BJ (cell line): ENCODE data around the gene RHBDF2. TPM values are rescaled to one million over a fixed set of nuclear protein-coding genes. Genes with fewer than 3 reads are reported as not detected.

Experiments used
- CTCF ChIA-PET: fragments of 350-600 bp; formaldehyde crosslinking; extraction: SDS; loops from one replicate; lab custom pipeline; 2021; ENCODE audit warnings: antibody characterized with exemption, inconsistent platforms; lab: Yijun Ruan, JAX
- POLR2A ChIA-PET: fragments of 300-600 bp; sonication (Branson Sonifier 250); formaldehyde crosslinking; extraction: SDS; loops from one replicate; lab custom pipeline; 2021; ENCODE audit warnings: antibody characterized with exemption; lab: Charles Lee
- DNase-seq: peaks from one replicate; pipeline ENCODE4 v3.0.0-alpha.2; 2011; ENCODE audit warnings: low read depth
- H3K27me3 ChIP-seq: 2 replicates; pipeline ENCODE4 v1.6.0; 2011; ENCODE audit warnings: low read length; ENCODE audit not compliant: control insufficient read depth, insufficient read depth
- H3K36me3 ChIP-seq: 2 replicates; pipeline ENCODE4 v1.5.1; 2011; ENCODE audit warnings: low read length; ENCODE audit not compliant: control insufficient read depth, insufficient read depth
- H3K4me3 ChIP-seq: 2 replicates; pipeline ENCODE4 v1.5.1; 2011; ENCODE audit warnings: low read depth, mild to moderate bottlenecking, control low read depth, low read length
- polyA plus RNA-seq: library from polyadenylated mRNA; depleted of rRNA; stranded (reverse); fragments of >200 nt; gene quantifications from 2 replicates; pipeline ENCODE4 v1.2.3, GENCODE V29; 2011
- TF ChIP-seq, protein P1 (sequence below): IDR thresholded peaks from 2 replicates; pipeline ENCODE4 v1.5.1; 2011; ENCODE audit warnings: low read depth, mild to moderate bottlenecking, control low read depth, inconsistent platforms, low read length, moderate library complexity; ENCODE audit not compliant: insufficient read depth

Gene RHBDF2
- polyA plus RNA-seq, 1 experiment = 8.9 TPM

DNA sequence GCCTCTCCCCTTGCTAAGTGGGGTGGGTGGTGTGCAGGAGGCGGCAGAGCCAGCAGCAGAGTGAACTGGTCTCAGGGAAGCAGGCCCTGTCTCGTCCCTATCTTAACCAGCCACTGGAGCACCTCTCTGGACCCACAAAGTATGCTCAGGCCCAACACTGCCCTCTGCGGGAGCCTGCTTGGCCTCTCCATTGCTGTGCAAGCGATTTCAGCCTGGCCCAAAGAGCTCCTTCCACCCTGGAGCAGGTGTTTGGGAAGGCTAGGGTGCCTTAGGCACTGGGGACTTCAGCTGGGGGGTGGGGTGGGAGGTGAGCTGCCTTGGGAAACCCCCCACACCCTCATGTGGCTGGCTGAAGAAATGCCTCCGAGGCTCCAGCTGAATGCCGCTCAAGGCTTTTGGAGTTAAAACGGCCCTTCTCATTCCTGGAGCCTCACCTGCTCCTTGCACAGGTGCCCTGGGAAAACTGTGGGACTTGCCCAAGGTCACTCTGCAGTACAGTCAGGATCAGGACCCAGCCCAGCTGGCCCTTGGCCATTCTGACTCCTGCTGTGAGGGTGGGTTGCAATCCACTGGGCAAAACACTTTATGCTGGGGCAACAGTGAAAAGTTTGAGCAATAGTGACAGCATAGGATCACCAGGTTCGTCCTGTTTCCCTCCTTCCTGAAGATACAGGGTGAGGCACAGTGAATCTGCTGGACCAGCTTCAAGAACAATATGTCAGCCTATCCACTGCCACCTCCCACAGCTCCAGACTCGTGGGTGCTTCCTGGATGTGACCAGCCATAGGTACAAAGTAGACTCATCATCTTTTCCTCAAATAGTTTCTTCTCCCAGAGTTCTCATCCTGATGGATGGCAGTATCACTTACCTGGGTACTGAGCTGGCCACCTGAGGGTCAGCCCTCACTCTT lies 42.4 kb downstream of the RHBDF2 start:
- ChIA-PET POLR2A (interaction anchor here (0.7 kb wide), 1 partner anchor 279 kb away, joined by 4 read pairs; no protein-coding TSS in a partner anchor), CTCF (interaction anchor here (0.6 to 17.7 kb wide), 32 partner anchors 8 to 837 kb away, joined by 3 to 442 read pairs (median 4); partner anchors contain the start of genes QRICH2 and RHBDF2)
- TF ChIP-seq, protein P1, sequence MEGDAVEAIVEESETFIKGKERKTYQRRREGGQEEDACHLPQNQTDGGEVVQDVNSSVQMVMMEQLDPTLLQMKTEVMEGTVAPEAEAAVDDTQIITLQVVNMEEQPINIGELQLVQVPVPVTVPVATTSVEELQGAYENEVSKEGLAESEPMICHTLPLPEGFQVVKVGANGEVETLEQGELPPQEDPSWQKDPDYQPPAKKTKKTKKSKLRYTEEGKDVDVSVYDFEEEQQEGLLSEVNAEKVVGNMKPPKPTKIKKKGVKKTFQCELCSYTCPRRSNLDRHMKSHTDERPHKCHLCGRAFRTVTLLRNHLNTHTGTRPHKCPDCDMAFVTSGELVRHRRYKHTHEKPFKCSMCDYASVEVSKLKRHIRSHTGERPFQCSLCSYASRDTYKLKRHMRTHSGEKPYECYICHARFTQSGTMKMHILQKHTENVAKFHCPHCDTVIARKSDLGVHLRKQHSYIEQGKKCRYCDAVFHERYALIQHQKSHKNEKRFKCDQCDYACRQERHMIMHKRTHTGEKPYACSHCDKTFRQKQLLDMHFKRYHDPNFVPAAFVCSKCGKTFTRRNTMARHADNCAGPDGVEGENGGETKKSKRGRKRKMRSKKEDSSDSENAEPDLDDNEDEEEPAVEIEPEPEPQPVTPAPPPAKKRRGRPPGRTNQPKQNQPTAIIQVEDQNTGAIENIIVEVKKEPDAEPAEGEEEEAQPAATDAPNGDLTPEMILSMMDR = peak; percentile 77
- Histone ChIP-seq H3K27me3 (peaks cover 5% of the 10 kb centered on the region; the same call in 1 of the 2 replicates), H3K36me3 (no peaks in the 10 kb centered on the region), H3K4me3 (no peak overlapping the region)
- DNase-seq = no peak

DNA sequence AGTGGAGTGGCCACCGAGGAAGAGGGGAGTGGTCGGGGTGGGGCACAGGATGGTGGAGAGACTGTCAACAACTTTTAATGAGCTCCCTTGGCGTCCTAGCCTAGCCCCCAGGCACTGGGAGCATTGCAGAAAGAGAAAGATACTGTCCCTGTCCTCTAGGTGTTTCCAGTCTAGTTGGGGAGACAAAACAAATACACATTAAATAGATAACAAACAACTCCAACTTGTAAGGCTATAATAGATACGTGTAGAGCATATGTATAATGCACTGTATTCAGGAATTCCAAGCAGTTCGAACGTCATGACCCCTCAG lies 47.8 kb downstream of the RHBDF2 start:
- ChIA-PET CTCF (interaction anchor here (0.9 to 17.7 kb wide), 9 partner anchors 10 to 104 kb away, joined by 3 to 442 read pairs (median 5); partner anchors contain the start of genes AANAT and RHBDF2), POLR2A (no interaction called here)
- TF ChIP-seq, protein P1 = no peak
- Histone ChIP-seq H3K27me3 (peaks cover 2% of the 10 kb centered on the region; the same call in 1 of the 2 replicates), H3K36me3 (no peaks in the 10 kb centered on the region), H3K4me3 (no peak overlapping the region)
- DNase-seq = no peak

DNA sequence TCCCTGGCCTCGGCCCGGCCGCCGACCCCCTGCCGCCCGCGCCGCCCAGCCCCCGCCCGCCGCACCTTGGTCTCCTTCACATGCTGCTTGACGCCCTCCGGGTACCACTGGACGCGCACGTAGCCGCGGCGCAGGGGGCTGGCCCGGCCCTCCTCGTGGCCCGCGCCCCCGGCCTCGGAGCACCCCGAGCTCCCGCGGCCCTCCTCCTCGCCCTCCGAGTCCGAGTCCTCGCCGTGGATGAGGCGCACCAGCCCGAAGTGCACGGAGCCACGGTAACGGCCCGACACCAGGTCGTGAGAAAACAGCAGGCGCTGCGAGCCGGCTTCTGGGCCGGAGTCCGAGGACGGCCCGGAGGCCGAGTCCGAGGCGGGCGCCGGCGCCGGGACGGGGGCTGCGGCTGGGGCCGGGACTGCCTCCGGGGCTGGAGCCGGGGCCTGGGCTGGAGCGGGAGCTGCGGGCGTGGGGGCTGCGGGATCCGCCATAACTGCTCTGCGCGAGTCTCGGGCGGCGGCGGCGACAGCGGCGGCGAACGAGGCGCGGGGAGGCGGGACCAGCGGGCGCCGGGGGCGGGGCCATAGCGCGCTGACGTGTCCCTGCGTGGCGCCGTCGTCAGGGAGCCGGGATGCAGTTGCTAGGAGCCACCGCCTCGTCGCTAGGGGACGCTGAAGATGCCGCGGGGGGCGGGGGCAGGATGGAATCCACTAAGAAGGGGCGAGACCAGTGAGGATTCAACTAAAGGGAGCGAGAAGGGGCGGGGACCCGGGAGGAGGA lies 48.4 kb downstream of the RHBDF2 start, which contains the start of gene UBE2O:
Gene UBE2O, minus strand, starts transcription at position 493 of the 771 bp plus-strand sequence. Its CDS starts 11 bp downstream, at position 482.
- ChIA-PET POLR2A (no interaction called here), CTCF (interaction anchor here (0.7 to 17.7 kb wide), 9 partner anchors 10 to 68 kb away, joined by 3 to 442 read pairs (median 5); partner anchors contain the start of genes AANAT and RHBDF2)
- DNase-seq = no peak
- peaks cover 2% of the 10 kb centered on the region; the same call in 1 of the 2 replicates for H3K27me3 ChIP-seq
- TF ChIP-seq, protein P1 = peak; percentile 59
- peak within 1 kb of the TSS; percentile 83 for H3K4me3 ChIP-seq
- no peaks in the 10 kb centered on the region for H3K36me3 ChIP-seq

DNA sequence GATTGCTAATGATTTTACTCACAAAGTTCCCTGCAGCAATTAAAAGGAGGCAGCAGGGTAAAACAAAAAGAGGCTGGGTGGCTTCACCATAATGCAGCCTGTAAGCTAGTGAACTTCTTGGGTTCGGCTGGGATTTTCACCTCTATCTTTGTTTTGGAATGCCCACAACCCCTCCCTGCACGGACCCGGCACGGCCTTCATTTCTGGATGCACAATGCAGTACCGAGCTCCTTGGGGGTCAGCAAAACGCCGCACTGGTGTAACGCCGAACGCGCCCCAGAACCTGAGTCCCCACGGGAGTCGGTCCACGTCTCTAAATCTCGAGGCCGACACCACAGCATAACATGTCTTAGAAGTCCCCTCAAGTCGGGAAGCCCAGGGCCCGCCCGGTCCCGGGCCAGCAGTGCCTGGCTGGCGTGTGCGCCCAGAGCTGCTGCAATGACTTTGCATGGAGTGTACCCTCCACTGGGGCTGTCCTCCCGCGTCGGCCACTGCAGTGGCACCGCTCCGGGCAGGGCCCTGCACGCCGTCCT lies 49.0 kb downstream of the RHBDF2 start:
- no peak for DNase-seq
- Histone ChIP-seq H3K27me3 (no peaks in the 10 kb centered on the region), H3K4me3 (peak overlapping the region; percentile 83), H3K36me3 (no peaks in the 10 kb centered on the region)
- ChIA-PET POLR2A (no interaction called here), CTCF (interaction anchor here (0.7 to 17.7 kb wide), 9 partner anchors 10 to 71 kb away, joined by 3 to 442 read pairs (median 5); partner anchors contain the start of genes AANAT and RHBDF2)
- TF ChIP-seq, protein P1 = no peak
